ENCODE results near the gene LRPAP1. TPM values are rescaled to one million over a fixed set of nuclear protein-coding genes. Genes with fewer than 3 reads are reported as not detected.

LRPAP1 gene
- polyA plus RNA-seq, 2 of the 4 experiments (the other 2 are of a cell fraction) = 64.3 to 81.1 TPM

GRCh38 chr4:3468804-3469203 is 63.4 kb downstream of the LRPAP1 start:
- ChIA-PET CTCF (interaction anchor here (4.1 kb wide), 1 partner anchor 12 kb away, joined by 27 read pairs; no protein-coding TSS in a partner anchor), POLR2A (no interaction called here)
- 72% methylated on average over 11 of the region's 11 CpGs for WGBS (ENCODE audit: missing lambda C conversion rate)
- ATAC-seq (no peak), DNase-seq (ENCODE audit: low read depth in 1 of 2, low spot score in 1 of 2) (no peak), FAIRE-seq (no peak)
- no peak overlapping the region for H3K4me3 ChIP-seq
- TF ChIP-seq HOXB5 (CRISPR knock-in tag; IDR thresholded peaks at IDR 0.05) = no peak
- no peak for TF ChIP-seq ZNF302 (CRISPR knock-in tag; IDR thresholded peaks at IDR 0.05)
- no peak for TF ChIP-seq HOXA7 (CRISPR knock-in tag; IDR thresholded peaks at IDR 0.05)
- no peak for TF ChIP-seq TFCP2L1 (CRISPR knock-in tag; IDR thresholded peaks at IDR 0.05)
- TF ChIP-seq NPAS2 (CRISPR knock-in tag; IDR thresholded peaks at IDR 0.05; ENCODE audit: borderline replicate concordance) = no peak
- no peak for TF ChIP-seq PBX3 (IDR thresholded peaks at IDR 0.05)
- TF ChIP-seq RFX5 (IDR thresholded peaks at IDR 0.05) = no peak
- TF ChIP-seq ZSCAN20 (CRISPR knock-in tag; IDR thresholded peaks at IDR 0.05) = no peak
- no peak for TF ChIP-seq CBX8 (IDR thresholded peaks at IDR 0.05)
- TF ChIP-seq MYC (IDR thresholded peaks at IDR 0.05; ENCODE audit: borderline replicate concordance, low read length) = no peak
- no peak for TF ChIP-seq RCOR1 (IDR thresholded peaks at IDR 0.05; ENCODE audit: low read depth, low read length)
- TF ChIP-seq FOSB (CRISPR knock-in tag; IDR thresholded peaks at IDR 0.05) = no peak
- no peaks in the 10 kb centered on the region for H3K9me3 ChIP-seq
- no peak overlapping the region for H3K4me2 ChIP-seq
- H3K4me1 ChIP-seq = no peaks in the 10 kb centered on the region
- no peak overlapping the region for H3K27ac ChIP-seq

- POLR2A ChIA-PET = no interaction called here
- Histone ChIP-seq H3K4me3 (no peak overlapping the region), H3K9me3 (no peaks in the 10 kb centered on the region), H3K4me1 (no peaks in the 10 kb centered on the region), H3K27ac (no peak overlapping the region), H3K4me2 (no peak overlapping the region)
- FAIRE-seq (no peak), ATAC-seq (no peak), DNase-seq (ENCODE audit: low read depth in 1 of 2, low spot score in 1 of 2) (no peak)
- CTCF ChIA-PET = interaction anchor here (1.2 kb wide), 1 partner anchor 13 kb away, joined by 3 read pairs; no protein-coding TSS in a partner anchor
- 61% methylated on average over 9 of the region's 10 CpGs for WGBS (ENCODE audit: missing lambda C conversion rate)
- TF ChIP-seq CBX2 (IDR thresholded peaks at IDR 0.05; ENCODE audit: borderline replicate concordance, low read depth) = no peak
- TF ChIP-seq USF2 (IDR thresholded peaks at IDR 0.05) = no peak
These were observed 64.1 kb downstream of the LRPAP1 start for GRCh38 chr4:3468154-3468553.

- FAIRE-seq (no peak), ATAC-seq (no peak), DNase-seq (ENCODE audit: low read depth in 1 of 2, low spot score in 1 of 2) (no peak)
- no peak overlapping the region for H3K27ac ChIP-seq
- 79% methylated on average over 11 of the region's 15 CpGs for WGBS (ENCODE audit: missing lambda C conversion rate)
- H3K4me3 ChIP-seq = no peak overlapping the region
- no peaks in the 10 kb centered on the region for H3K4me1 ChIP-seq
- ChIA-PET POLR2A (no interaction called here), CTCF (interaction anchor here (1.2 kb wide), 1 partner anchor 13 kb away, joined by 3 read pairs; no protein-coding TSS in a partner anchor)
- H3K9me3 ChIP-seq = no peaks in the 10 kb centered on the region
- H3K4me2 ChIP-seq = no peak overlapping the region
- TF ChIP-seq HOXB5 (CRISPR knock-in tag; IDR thresholded peaks at IDR 0.05) (no peak), NFE2L2 (conservative IDR thresholded peaks at IDR 0.05; ENCODE audit: low read length) (no peak), CTCF (IDR thresholded peaks at IDR 0.05) (no peak), JUNB (IDR thresholded peaks at IDR 0.05) (no peak), ATOH8 (CRISPR knock-in tag; IDR thresholded peaks at IDR 0.05; ENCODE audit: low read depth) (no peak), ZC3H11A (IDR thresholded peaks at IDR 0.05) (no peak), HOXA7 (CRISPR knock-in tag; IDR thresholded peaks at IDR 0.05) (no peak), RCOR1 (IDR thresholded peaks at IDR 0.05; ENCODE audit: low read depth, low read length) (no peak), EHMT2 (IDR thresholded peaks at IDR 0.05; ENCODE audit: low read depth) (no peak), REST (IDR thresholded peaks at IDR 0.05) (no peak), HMGXB4 (CRISPR knock-in tag; IDR thresholded peaks at IDR 0.05; ENCODE audit: borderline replicate concordance) (no peak), FOXS1 (CRISPR knock-in tag; IDR thresholded peaks at IDR 0.05) (no peak), HDAC2 (IDR thresholded peaks at IDR 0.05) (no peak), MYC (IDR thresholded peaks at IDR 0.05; ENCODE audit: borderline replicate concordance, low read length) (no peak)
These were observed 64.6 kb downstream of the LRPAP1 start for GRCh38 chr4:3467601-3468031.
